H9 (cell line): ENCODE measurements around the gene CDC25A. TPM values are rescaled to one million over a fixed set of nuclear protein-coding genes. Genes with fewer than 3 reads are reported as not detected.

Experiments used
- DNase-seq: peaks from one replicate; pipeline ENCODE4 v3.0.0-alpha.2; 2017
- H2AFZ ChIP-seq: one replicate; pipeline ENCODE4 v1.6.1; 2013; ENCODE audit warnings: mild to moderate bottlenecking, low read length, control low read depth, moderate library complexity
- H2AK5ac ChIP-seq: 2 replicates; pipeline ENCODE4 v1.6.1; 2013; ENCODE audit warnings: low read length, control low read depth, mixed read lengths; ENCODE audit not compliant: insufficient read length
- H2BK120ac ChIP-seq: one replicate; pipeline ENCODE4 v1.6.1; 2013; ENCODE audit warnings: low read depth, mild to moderate bottlenecking, low read length, control low read depth, inconsistent platforms; ENCODE audit not compliant: poor library complexity, severe bottlenecking
- H2BK12ac ChIP-seq: 2 replicates; pipeline ENCODE4 v1.6.1; 2013; ENCODE audit warnings: low read length, control low read depth, mixed read lengths, low read depth; ENCODE audit not compliant: insufficient read length
- H2BK15ac ChIP-seq: 2 replicates; pipeline ENCODE4 v1.6.1; 2013; ENCODE audit warnings: low read depth, low read length, control low read depth
- H2BK20ac ChIP-seq: one replicate; pipeline ENCODE4 v1.6.1; 2013; ENCODE audit warnings: low read depth, mild to moderate bottlenecking, low read length, control low read depth, inconsistent platforms; ENCODE audit not compliant: poor library complexity, severe bottlenecking
- H2BK5ac ChIP-seq: 2 replicates; pipeline ENCODE4 v1.6.1; 2013; ENCODE audit warnings: low read length, control low read depth, mixed read lengths; ENCODE audit not compliant: insufficient read length
- H3K14ac ChIP-seq: 2 replicates; pipeline ENCODE4 v1.6.1; 2013; ENCODE audit warnings: low read length, control low read depth; ENCODE audit not compliant: insufficient read depth
- H3K18ac ChIP-seq: 2 replicates; pipeline ENCODE4 v1.6.1; 2013; ENCODE audit warnings: low read depth, mild to moderate bottlenecking, mixed read lengths, low read length, control low read depth; ENCODE audit not compliant: insufficient read length
- H3K23ac ChIP-seq: 2 replicates; pipeline ENCODE4 v1.6.1; 2013; ENCODE audit warnings: low read length, control low read depth, mixed read lengths, low read depth; ENCODE audit not compliant: insufficient read length
- H3K23me2 ChIP-seq: 2 replicates; pipeline ENCODE4 v1.6.1; 2013; ENCODE audit warnings: low read depth, mild to moderate bottlenecking, mixed read lengths, low read length, control low read depth; ENCODE audit not compliant: insufficient read length, poor library complexity, severe bottlenecking
- H3K27ac ChIP-seq: 2 replicates; pipeline ENCODE4 v1.5.1; 2013; ENCODE audit warnings: low read length, control low read depth, mixed read lengths, low read depth; ENCODE audit not compliant: insufficient read length
- H3K27me3 ChIP-seq: 2 replicates; pipeline ENCODE4 v1.6.1; 2013; ENCODE audit warnings: low read length, control low read depth, inconsistent platforms; ENCODE audit not compliant: insufficient read depth
- H3K4ac ChIP-seq: 2 replicates; pipeline ENCODE4 v1.6.1; 2013; ENCODE audit warnings: low read depth, mild to moderate bottlenecking, control low read depth, inconsistent platforms, low read length, moderate library complexity
- H3K4me1 ChIP-seq: 2 replicates; pipeline ENCODE4 v1.6.1; 2013; ENCODE audit warnings: low read length, control low read depth, inconsistent platforms; ENCODE audit not compliant: insufficient read depth
- H3K4me2 ChIP-seq: 2 replicates; pipeline ENCODE4 v1.6.1; 2013; ENCODE audit warnings: low read length, control low read depth, mixed read lengths; ENCODE audit not compliant: insufficient read length, insufficient read depth
- H3K56ac ChIP-seq: 2 replicates; pipeline ENCODE4 v1.6.1; 2013; ENCODE audit warnings: low read depth, mild to moderate bottlenecking, mixed read lengths, low read length, control low read depth; ENCODE audit not compliant: insufficient read length
- H3K79me1 ChIP-seq: 2 replicates; pipeline ENCODE4 v1.6.1; 2013; ENCODE audit warnings: low read depth, mild to moderate bottlenecking, moderate library complexity, low read length, control low read depth, inconsistent platforms; ENCODE audit not compliant: insufficient read depth, poor library complexity, severe bottlenecking
- H3K79me2 ChIP-seq: 2 replicates; pipeline ENCODE4 v1.6.1; 2013; ENCODE audit warnings: low read length, control low read depth, inconsistent platforms; ENCODE audit not compliant: insufficient read depth
- H3K9ac ChIP-seq: 2 replicates; pipeline ENCODE4 v1.6.1; 2013; ENCODE audit warnings: low read length, control low read depth, mixed read lengths; ENCODE audit not compliant: insufficient read length; ENCODE audit errors: extremely low read depth
- H3K9me3 ChIP-seq: one replicate; pipeline ENCODE4 v1.6.1; 2013; ENCODE audit warnings: low read depth, low read length, inconsistent platforms; ENCODE audit not compliant: control insufficient read depth
- H3T11ph ChIP-seq: one replicate; pipeline ENCODE4 v1.6.1; 2013; ENCODE audit warnings: mild to moderate bottlenecking, low read length, control low read depth, inconsistent platforms
- H4K20me1 ChIP-seq: one replicate; pipeline ENCODE4 v1.6.1; 2013; ENCODE audit not compliant: control insufficient read depth, insufficient read length, insufficient read depth
- H4K5ac ChIP-seq: 2 replicates; pipeline ENCODE4 v1.6.1; 2013; ENCODE audit warnings: low read depth, mild to moderate bottlenecking, mixed read lengths, low read length, control low read depth; ENCODE audit not compliant: insufficient read length
- H4K8ac ChIP-seq: replicated peaks from 2 replicates; pipeline ENCODE4 v1.6.1; 2013; ENCODE audit warnings: low read length, control low read depth, mixed read lengths, low read depth; ENCODE audit not compliant: insufficient read length
- H4K91ac ChIP-seq: 2 replicates; pipeline ENCODE4 v1.6.1; 2013; ENCODE audit warnings: low read depth, mild to moderate bottlenecking, moderate library complexity, mixed read lengths, low read length, control low read depth; ENCODE audit not compliant: insufficient read length
- H3K27ac Mint-ChIP-seq, 3 experiments: 2 replicates in 2 of 3; 3 replicates in 1 of 3; pipeline ENCODE4 v1.8.0; 2020 to 2021; ENCODE audit warnings: mixed read lengths in 3 of 3, mild to moderate bottlenecking in 1 of 3, moderate library complexity in 1 of 3
- H3K27me3 Mint-ChIP-seq: 2 replicates; pipeline ENCODE4 v1.8.0; 2021; ENCODE audit warnings: low read depth, mild to moderate bottlenecking, moderate library complexity, mixed read lengths
- H3K36me3 Mint-ChIP-seq, 3 experiments: 2 replicates in 2 of 3; 3 replicates in 1 of 3; pipeline ENCODE4 v1.8.0; 2020 to 2021; ENCODE audit warnings: low read depth in 3 of 3, mixed read lengths in 3 of 3; ENCODE audit not compliant: insufficient read depth in 1 of 3
- H3K4me1 Mint-ChIP-seq, 2 experiments: 2 replicates each; pipeline ENCODE4 v1.8.0; 2020; ENCODE audit warnings: mixed read lengths in 2 of 2
- H3K4me3 Mint-ChIP-seq, 2 experiments: 2 replicates in 1 of 2; 3 replicates in 1 of 2; pipeline ENCODE4 v1.8.0; 2020 to 2021; ENCODE audit warnings: mild to moderate bottlenecking in 2 of 2, mixed read lengths in 2 of 2, moderate library complexity in 1 of 2
- H3K9me3 Mint-ChIP-seq, 2 experiments: 2 replicates in 1 of 2; 3 replicates in 1 of 2; pipeline ENCODE4 v1.8.0; 2020; ENCODE audit warnings: mild to moderate bottlenecking in 2 of 2, mixed read lengths in 2 of 2, moderate library complexity in 1 of 2
- WGBS: extraction: QIAGEN DNeasy Blood & Tissue Kit; methylation state at CpG from one replicate; pipeline ENCODE4 v1.1.7; 2013; ENCODE audit warnings: missing lambda C conversion rate, low lambda C conversion rate, mixed read lengths; ENCODE audit not compliant: insufficient read length; ENCODE audit errors: extremely low coverage; 5-methylcytosine and 5-hydroxymethylcytosine counted together
- total RNA-seq: library from RNA; stranded (reverse); gene quantifications from 2 replicates; pipeline ENCODE4 v1.2.1, GENCODE V29; 2021
- TF ChIP-seq, protein P1 (sequence below): fragments of 200-600 bp; sonication (generic); conservative IDR thresholded peaks from 3 replicates; pipeline ENCODE4 v1.8.0; 2021; ENCODE audit warnings: antibody characterized with exemption, mild to moderate bottlenecking

The CDC25A gene
- total RNA-seq, 1 experiment from 2014 or later, result 83.3 TPM

- Mint-ChIP-seq H3K27ac (no peak overlapping the region; a peak in 1 of 7 replicates), H3K36me3 (no peaks in the 10 kb centered on the region), H3K4me3 (no peak overlapping the region), H3K4me1 (peaks cover 17 to 21% of the 10 kb centered on the region in 2 experiments), H3K9me3 (no peaks in the 10 kb centered on the region), H3K27me3 (0 out of 2 replicates have a peak, but pooled peaks cover 1% of the 10 kb centered on the region)
- Histone ChIP-seq H2AK5ac (no peak overlapping the region), H2AFZ (no peak overlapping the region), H3K4me2 (no peak overlapping the region), H3K4ac (no peak overlapping the region), H3K18ac (no peak overlapping the region), H2BK20ac (no peak overlapping the region), H4K5ac (no peak overlapping the region), H3K14ac (no peak overlapping the region), H3K79me2 (no peaks in the 10 kb centered on the region), H3K9me3 (no peaks in the 10 kb centered on the region), H3K23me2 (no peaks in the 10 kb centered on the region), H4K8ac (no peak overlapping the region), H3K27me3 (no peaks in the 10 kb centered on the region), H2BK120ac (no peak overlapping the region), H4K20me1 (no peaks in the 10 kb centered on the region), H3K79me1 (no peaks in the 10 kb centered on the region), H3K4me1 (no peaks in the 10 kb centered on the region), H3T11ph (no peak overlapping the region), H3K27ac (no peak overlapping the region), H2BK5ac (no peak overlapping the region), H3K56ac (no peak overlapping the region), H3K23ac (no peak overlapping the region), H4K91ac (no peak overlapping the region), H2BK15ac (no peak overlapping the region), H3K9ac (no peak overlapping the region), H2BK12ac (no peak overlapping the region)
- TF ChIP-seq, protein P1, sequence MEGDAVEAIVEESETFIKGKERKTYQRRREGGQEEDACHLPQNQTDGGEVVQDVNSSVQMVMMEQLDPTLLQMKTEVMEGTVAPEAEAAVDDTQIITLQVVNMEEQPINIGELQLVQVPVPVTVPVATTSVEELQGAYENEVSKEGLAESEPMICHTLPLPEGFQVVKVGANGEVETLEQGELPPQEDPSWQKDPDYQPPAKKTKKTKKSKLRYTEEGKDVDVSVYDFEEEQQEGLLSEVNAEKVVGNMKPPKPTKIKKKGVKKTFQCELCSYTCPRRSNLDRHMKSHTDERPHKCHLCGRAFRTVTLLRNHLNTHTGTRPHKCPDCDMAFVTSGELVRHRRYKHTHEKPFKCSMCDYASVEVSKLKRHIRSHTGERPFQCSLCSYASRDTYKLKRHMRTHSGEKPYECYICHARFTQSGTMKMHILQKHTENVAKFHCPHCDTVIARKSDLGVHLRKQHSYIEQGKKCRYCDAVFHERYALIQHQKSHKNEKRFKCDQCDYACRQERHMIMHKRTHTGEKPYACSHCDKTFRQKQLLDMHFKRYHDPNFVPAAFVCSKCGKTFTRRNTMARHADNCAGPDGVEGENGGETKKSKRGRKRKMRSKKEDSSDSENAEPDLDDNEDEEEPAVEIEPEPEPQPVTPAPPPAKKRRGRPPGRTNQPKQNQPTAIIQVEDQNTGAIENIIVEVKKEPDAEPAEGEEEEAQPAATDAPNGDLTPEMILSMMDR, result no peak
- no peak for DNase-seq
- WGBS, result no CpG with 5 or more reads among the region's 4 CpGs
These were observed 68.6 kb downstream of the CDC25A start for GRCh38 chr3:48119505-48120193.
